Common myeloid progenitor, CD34-positive (primary cell): ENCODE results near the gene OGFOD2.
"Not testable (repeated sequence)": the region's sequence is repeated elsewhere in the genome, so short reads cannot be mapped to it uniquely, and the experiment has no call there.

Experiments
- CTCF ChIA-PET: fragments of 350-600 bp; sonication (Branson Sonifier 250); formaldehyde crosslinking; loops from one replicate; lab custom pipeline; 2021; ENCODE audit warnings: antibody characterized with exemption; lab: Charles Lee
- POLR2A ChIA-PET: fragments of 350-600 bp; sonication (Branson Sonifier 250); formaldehyde crosslinking; loops from one replicate; lab custom pipeline; 2021; ENCODE audit warnings: antibody characterized with exemption; lab: Charles Lee
- DNase-seq, 3 donors: peaks; one replicate each; pipeline versions ENCODE4 v3.0.0 to v3.0.0-alpha.2; 2013
- H3K27ac ChIP-seq, 2 experiments: 1 replicate in 1 of 2; 2 replicates in 1 of 2; pipeline ENCODE4 v1.7.0; 2013; ENCODE audit warnings: inconsistent platforms in 2 of 2, low read length in 2 of 2, mild to moderate bottlenecking in 2 of 2, low read depth in 1 of 2, moderate library complexity in 1 of 2; ENCODE audit not compliant: severe bottlenecking in 2 of 2, insufficient read depth in 1 of 2, poor library complexity in 1 of 2
- H3K27me3 ChIP-seq, 5 experiments: replicated peaks in 2 of 5; 1 replicate in 3 of 5; 2 replicates in 2 of 5; pipeline versions ENCODE4 v1.6.1 to v1.7.0; 2013; ENCODE audit warnings: low read length in 4 of 5, mild to moderate bottlenecking in 2 of 5, moderate library complexity in 2 of 5, inconsistent platforms in 1 of 5; ENCODE audit not compliant: insufficient read depth in 5 of 5, control insufficient read depth in 4 of 5
- H3K36me3 ChIP-seq, 4 experiments: 1 replicate in 2 of 4; 2 replicates in 2 of 4; pipeline versions ENCODE4 v1.6.1 to v1.7.0; 2013; ENCODE audit warnings: low read length in 3 of 4, control low read depth in 1 of 4, mild to moderate bottlenecking in 1 of 4; ENCODE audit not compliant: control insufficient read depth in 4 of 4, insufficient read depth in 4 of 4
- H3K4me1 ChIP-seq, 4 experiments: 1 replicate in 3 of 4; 2 replicates in 1 of 4; pipeline versions ENCODE4 v1.6.1 to v1.7.1; 2013; ENCODE audit warnings: low read length in 3 of 4, mild to moderate bottlenecking in 3 of 4, control low read depth in 1 of 4, inconsistent platforms in 1 of 4, moderate library complexity in 1 of 4; ENCODE audit not compliant: control insufficient read depth in 4 of 4, insufficient read depth in 4 of 4; ENCODE audit errors: control extremely low read depth in 1 of 4
- H3K4me3 ChIP-seq, 7 experiments: 1 replicate in 4 of 7; 2 replicates in 3 of 7; pipeline versions ENCODE4 v1.5.1 to v1.7.0; 2013; ENCODE audit warnings: mild to moderate bottlenecking in 7 of 7, low read length in 6 of 7, moderate library complexity in 6 of 7, inconsistent platforms in 2 of 7, low read depth in 2 of 7, control low read depth in 1 of 7; ENCODE audit not compliant: insufficient read depth in 4 of 7, control insufficient read depth in 1 of 7; ENCODE audit errors: extremely low read depth in 1 of 7
- H3K9me3 ChIP-seq, 5 experiments: 1 replicate in 4 of 5; 2 replicates in 1 of 5; pipeline versions ENCODE4 v1.6.1 to v1.7.1; 2013; ENCODE audit warnings: low read length in 4 of 5, mild to moderate bottlenecking in 2 of 5, inconsistent platforms in 1 of 5, low read depth in 1 of 5, moderate library complexity in 1 of 5; ENCODE audit not compliant: control insufficient read depth in 4 of 5, insufficient read depth in 2 of 5; ENCODE audit errors: control extremely low read depth in 1 of 5
- WGBS: methylation state at CpG from one replicate; pipeline ENCODE4 v1.1.5; 2013; ENCODE audit not compliant: insufficient coverage; 5-methylcytosine and 5-hydroxymethylcytosine counted together

The OGFOD2 gene

DNA sequence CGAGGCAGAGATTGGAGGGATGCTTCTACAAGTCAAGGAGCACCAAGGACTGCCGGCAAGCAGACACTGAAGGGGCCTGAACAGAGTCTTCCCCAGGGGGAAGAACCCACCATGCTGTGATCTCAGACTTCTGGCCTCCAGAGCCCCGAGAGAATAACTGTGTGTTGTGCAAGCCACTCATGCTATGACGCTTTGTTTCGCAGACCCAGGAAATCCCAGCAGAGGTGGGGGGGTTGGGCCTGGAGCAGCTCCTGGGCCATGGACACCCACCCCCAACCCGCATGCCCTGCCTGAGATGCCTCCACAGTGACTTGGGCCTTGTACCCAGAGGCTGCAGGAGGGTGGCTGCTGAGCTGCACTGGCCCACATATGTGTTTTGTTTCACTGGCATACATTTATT, 36.7 kb downstream of the OGFOD2 start:
- Histone ChIP-seq H3K4me1 (no peaks in the 10 kb centered on the region), H3K4me3 (no peak overlapping the region), H3K36me3 (peaks cover 0 to 55% (median 16%) of the 10 kb centered on the region in 4 experiments), H3K27me3 (no peaks in the 10 kb centered on the region), H3K27ac (no peak overlapping the region), H3K9me3 (no peaks in the 10 kb centered on the region)
- DNase-seq, result no peak
- POLR2A ChIA-PET, result no interaction called here
- CTCF ChIA-PET, result no interaction called here
- WGBS, result 90% methylated on average over 5 of the region's 6 CpGs

DNA sequence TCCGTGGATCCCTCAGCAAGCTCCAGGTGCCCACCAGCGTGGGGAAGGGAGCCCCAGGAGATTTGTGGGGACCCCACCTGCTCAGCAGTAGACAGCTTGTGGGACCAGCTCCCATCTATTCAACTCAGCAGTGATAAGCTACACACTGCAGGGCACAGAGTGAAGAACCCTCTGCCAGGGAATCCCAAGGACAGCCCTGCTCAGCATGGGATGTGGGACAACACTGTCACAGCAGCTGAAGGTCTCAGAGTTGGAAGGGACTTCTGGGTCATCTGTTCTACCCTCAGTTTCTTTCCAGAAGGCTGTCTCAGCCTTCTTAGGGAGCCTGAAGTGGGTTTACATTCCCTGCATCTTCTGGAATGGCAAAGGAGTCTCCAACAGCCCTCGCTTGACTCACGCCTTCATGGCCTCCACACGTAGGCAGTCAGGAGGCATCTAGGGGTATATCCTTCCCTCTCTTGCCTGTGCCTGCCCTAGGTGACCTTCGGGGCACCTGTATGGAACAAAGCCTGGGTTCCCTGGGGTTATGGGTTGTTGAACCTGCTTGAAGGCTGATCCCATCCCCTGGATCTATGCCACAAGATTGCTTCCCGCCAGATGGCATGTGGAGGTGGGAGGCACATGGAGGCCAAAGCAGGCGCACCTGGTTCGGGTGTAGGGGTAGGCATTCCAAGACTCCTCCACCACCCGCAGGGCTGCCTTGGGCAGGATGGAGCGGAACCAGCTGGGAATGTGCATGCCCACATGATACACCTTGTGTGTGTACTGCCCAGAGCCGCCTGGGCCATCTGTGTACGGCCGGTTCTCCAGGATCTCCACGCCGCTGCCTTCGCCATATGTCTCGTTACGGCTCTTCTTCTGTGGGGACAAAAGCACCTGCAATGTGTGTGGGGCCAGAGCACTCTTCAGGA, 38.4 kb downstream of the OGFOD2 start:
- H3K27me3 ChIP-seq, result no peaks in the 10 kb centered on the region
- H3K27ac ChIP-seq, result no peak overlapping the region
- WGBS, result 98% methylated on average over 17 of the region's 19 CpGs
- no peaks in the 10 kb centered on the region for H3K4me1 ChIP-seq
- H3K4me3 ChIP-seq, result no peak overlapping the region
- no peaks in the 10 kb centered on the region for H3K9me3 ChIP-seq
- H3K36me3 ChIP-seq, result peaks cover 0 to 46% (median 7%) of the 10 kb centered on the region in 4 experiments
- no peak for DNase-seq
- ChIA-PET POLR2A (no interaction called here), CTCF (no interaction called here)

DNA sequence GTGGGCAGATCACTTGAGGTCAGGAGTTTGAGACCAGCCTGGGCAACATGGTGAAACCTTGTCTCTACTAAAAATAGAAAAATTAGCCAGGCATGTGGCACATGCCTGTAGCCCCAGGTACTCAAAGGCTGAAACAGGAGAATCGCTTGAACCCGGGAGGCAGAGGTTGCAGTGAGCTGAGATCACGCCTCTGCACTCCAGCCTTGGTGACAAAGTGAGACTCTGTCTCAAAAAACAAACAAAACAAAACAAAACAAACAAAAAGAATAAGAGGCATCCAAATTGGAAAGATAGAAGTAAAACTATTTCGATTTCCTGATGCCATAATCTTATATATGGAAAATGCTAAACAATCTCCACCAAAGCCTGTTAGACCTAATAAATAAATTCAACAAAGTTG, 39.4 kb downstream of the OGFOD2 start:
- peaks cover 0 to 36% (median 3%) of the 10 kb centered on the region in 4 experiments for H3K36me3 ChIP-seq
- H3K4me3 ChIP-seq, DNase-seq, H3K27me3 ChIP-seq, POLR2A ChIA-PET, H3K9me3 ChIP-seq, H3K4me1 ChIP-seq, H3K27ac ChIP-seq: not testable (repeated sequence)
- CTCF ChIA-PET, result interaction anchor here (0.6 kb wide), 1 partner anchor 9 kb away, joined by 3 read pairs; no protein-coding TSS in a partner anchor
- no CpG with 5 or more reads among the region's 4 CpGs for WGBS

DNA sequence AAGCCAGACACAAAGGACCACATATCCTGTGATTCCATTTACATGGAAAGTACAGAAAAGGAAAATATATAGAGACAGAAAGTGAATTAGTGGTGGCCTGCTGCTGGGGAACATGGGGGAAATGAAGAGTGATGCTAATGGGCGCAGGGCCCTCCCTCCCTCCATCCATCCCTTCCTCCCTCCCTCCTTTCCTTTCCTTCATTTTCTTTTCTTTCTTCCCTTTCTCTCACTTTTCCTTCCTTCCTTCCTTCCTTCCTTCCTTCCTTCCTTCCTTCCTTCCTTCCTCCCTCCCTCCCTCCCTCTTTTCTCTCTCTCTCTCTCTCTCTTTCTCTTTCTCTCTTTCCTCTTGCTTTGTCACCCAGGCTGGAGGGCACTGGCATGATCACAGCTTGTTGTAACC, 42.7 kb downstream of the OGFOD2 start:
- no peak overlapping the region for H3K4me3 ChIP-seq
- H3K4me1 ChIP-seq, result peaks cover 0 to 7% (median 0%) of the 10 kb centered on the region in 4 experiments
- peaks cover 0 to 18% (median 0%) of the 10 kb centered on the region in 4 experiments for H3K36me3 ChIP-seq
- no peaks in the 10 kb centered on the region for H3K27me3 ChIP-seq
- no peak overlapping the region for H3K27ac ChIP-seq
- CTCF ChIA-PET, result interaction anchor here (1.2 kb wide), 1 partner anchor 42 kb away, joined by 3 read pairs; the partner anchor contains the start of gene OGFOD2
- no peaks in the 10 kb centered on the region for H3K9me3 ChIP-seq
- DNase-seq, result no peak
- POLR2A ChIA-PET, result interaction anchor here (0.6 to 0.7 kb wide), 2 partner anchors 11 to 51 kb away, joined by 3 read pairs; partner anchors contain the start of gene ABCB9
- WGBS, result 100% methylated on average over 1 of the region's 1 CpG

DNA sequence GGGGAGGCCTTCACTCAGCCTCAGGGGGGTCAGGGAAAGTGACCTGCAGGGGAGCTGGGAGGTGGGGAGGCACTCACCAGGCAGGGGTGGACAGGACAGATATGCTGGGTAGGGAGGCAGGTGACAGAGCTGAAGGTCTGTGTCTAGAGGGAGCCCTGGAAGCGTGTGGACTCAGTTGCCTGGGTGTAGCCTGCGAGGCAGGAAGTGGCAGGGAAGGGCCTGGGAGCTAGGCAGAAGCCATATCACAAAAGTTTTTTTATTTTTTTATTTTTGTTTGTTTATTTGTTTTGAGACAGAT, 44.7 kb downstream of the OGFOD2 start:
- Histone ChIP-seq H3K27me3 (no peaks in the 10 kb centered on the region), H3K36me3 (peaks cover 0 to 5% (median 0%) of the 10 kb centered on the region in 4 experiments), H3K4me3 (no peak overlapping the region), H3K9me3 (no peaks in the 10 kb centered on the region), H3K27ac (no peak overlapping the region), H3K4me1 (peaks cover 0 to 7% (median under 1%) of the 10 kb centered on the region in 4 experiments)
- ChIA-PET POLR2A (no interaction called here), CTCF (interaction anchor here (1.3 to 4.1 kb wide), 4 partner anchors 12 to 28 kb away, joined by 3 to 17 read pairs (median 4); no protein-coding TSS in a partner anchor)
- no peak for DNase-seq
- no CpG with 5 or more reads among the region's 2 CpGs for WGBS

DNA sequence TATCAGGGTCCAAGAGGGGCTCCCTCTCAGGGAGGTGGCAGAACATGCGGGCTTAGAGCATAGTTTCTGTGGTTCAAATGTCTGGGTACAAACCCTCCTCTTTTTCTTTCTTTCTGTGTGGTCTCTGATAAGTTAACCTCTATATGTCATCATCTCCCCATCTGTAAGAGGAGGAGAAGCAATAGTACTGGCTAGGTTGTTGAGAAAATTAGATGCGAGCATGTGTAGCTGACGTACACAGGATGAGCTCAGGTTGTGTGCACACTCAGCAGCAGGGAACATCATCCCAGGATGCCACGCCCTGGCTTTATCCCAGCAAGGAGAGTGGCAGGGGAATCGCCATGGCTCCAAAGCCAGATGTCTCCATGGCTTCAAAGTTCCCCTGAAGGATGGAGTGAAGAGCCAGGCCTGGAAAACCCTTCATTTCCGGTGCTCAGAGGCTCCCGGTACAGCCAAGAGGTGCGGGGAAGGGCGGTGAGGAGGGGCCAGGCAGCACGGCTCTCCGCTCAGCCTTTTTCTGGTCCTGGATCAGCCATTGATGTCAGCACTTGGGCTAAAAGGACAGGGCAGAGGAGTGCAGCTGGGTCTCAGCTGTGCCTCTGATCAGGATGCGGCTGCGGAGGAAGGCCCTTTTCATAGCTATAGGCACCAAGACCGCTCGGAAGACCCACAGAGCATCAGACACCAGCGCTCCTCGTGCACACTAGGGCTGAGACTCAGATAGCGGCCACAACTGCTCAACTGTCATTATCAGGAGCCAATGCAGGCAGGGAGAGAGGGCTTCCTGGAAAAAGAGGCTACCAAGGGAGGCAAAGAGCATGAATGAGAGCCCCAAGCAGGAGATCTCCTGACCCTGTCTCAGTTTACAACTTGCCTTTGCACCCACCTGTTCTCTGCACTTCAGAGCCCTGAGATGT, 46.9 kb downstream of the OGFOD2 start:
- Histone ChIP-seq H3K27me3 (no peaks in the 10 kb centered on the region), H3K36me3 (peaks cover 0 to 7% (median 0%) of the 10 kb centered on the region in 4 experiments), H3K4me3 (no peak overlapping the region), H3K4me1 (peaks cover 0 to 7% (median under 1%) of the 10 kb centered on the region in 4 experiments), H3K27ac (no peak overlapping the region), H3K9me3 (no peaks in the 10 kb centered on the region)
- CTCF ChIA-PET, result interaction anchor here (0.5 to 4.1 kb wide), 3 partner anchors 10 to 102 kb away, joined by 3 to 17 read pairs (median 4); no protein-coding TSS in a partner anchor
- no peak for DNase-seq
- POLR2A ChIA-PET, result no interaction called here
- WGBS, result 96% methylated on average over 16 of the region's 18 CpGs
